ENCODE data around the gene USP4.

DNA sequence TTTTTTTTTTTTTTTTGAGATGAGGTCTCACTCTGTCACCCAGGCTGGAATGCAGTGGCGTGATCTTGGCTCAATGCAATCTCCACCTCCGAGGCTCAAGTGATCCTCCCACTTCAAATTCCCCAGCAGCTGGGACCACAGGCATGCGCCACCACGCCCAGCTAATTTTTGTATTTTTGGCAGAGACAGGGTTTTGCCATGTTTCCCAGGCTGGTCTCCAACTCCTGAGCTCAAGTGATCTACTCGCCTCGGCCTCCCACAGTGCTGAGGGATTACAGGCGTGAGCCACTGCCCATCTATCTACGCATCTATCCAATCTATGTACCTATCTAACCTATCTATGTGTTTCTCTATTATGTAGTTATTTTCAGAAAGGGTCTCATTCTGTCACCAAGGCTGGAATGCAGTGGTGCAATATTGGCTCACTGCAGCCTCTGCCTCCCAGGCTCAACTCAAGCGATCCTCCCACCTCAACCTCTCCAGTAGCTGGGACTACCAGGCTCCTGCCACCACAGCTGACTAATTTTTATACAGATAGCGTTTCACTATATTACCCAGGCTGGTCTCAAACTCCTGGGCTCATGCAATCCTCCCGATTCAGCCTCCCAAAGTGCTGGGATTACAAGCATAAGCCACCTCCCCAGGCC lies 38.5 kb upstream of the USP4 start:
- no peak for TF ChIP-seq EZH2 (IDR thresholded peaks at IDR 0.05; ENCODE audit: borderline replicate concordance, low read length)
- TF ChIP-seq, protein P1, sequence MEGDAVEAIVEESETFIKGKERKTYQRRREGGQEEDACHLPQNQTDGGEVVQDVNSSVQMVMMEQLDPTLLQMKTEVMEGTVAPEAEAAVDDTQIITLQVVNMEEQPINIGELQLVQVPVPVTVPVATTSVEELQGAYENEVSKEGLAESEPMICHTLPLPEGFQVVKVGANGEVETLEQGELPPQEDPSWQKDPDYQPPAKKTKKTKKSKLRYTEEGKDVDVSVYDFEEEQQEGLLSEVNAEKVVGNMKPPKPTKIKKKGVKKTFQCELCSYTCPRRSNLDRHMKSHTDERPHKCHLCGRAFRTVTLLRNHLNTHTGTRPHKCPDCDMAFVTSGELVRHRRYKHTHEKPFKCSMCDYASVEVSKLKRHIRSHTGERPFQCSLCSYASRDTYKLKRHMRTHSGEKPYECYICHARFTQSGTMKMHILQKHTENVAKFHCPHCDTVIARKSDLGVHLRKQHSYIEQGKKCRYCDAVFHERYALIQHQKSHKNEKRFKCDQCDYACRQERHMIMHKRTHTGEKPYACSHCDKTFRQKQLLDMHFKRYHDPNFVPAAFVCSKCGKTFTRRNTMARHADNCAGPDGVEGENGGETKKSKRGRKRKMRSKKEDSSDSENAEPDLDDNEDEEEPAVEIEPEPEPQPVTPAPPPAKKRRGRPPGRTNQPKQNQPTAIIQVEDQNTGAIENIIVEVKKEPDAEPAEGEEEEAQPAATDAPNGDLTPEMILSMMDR (IDR thresholded peaks at IDR 0.05; ENCODE audit: low read length): no peak
